Lower leg skin (tissue), 4 donors: Measurements from ENCODE around the gene CFL1. TPM values are rescaled to one million over a fixed set of nuclear protein-coding genes. Genes with fewer than 3 reads are reported as not detected.

Experiments
- DNase-seq, 2 donors: peaks; one replicate each; pipeline ENCODE4 v3.0.0-alpha.2; 2019; ENCODE audit warnings: low spot score in 2 of 2
- H3K4me3 ChIP-seq: fragments of 200-600 bp; sonication (generic); 2 replicates; pipeline ENCODE4 v1.5.1; 2017; ENCODE audit warnings: mild to moderate bottlenecking, low read depth; ENCODE audit not compliant: poor library complexity, severe bottlenecking
- CTCF ChIP-seq, 3 donors: fragments of 450-650 bp; IDR thresholded peaks; one replicate each; pipeline ENCODE4 v1.5.1; 2016; ENCODE audit warnings: antibody characterized with exemption in 3 of 3, mild to moderate bottlenecking in 3 of 3, moderate library complexity in 2 of 3
- POLR2A ChIP-seq, 2 donors: fragments of 450-650 bp; IDR thresholded peaks; one replicate each; pipeline ENCODE4 v1.6.1; 2016 to 2017; ENCODE audit warnings: antibody characterized with exemption in 2 of 2, mild to moderate bottlenecking in 1 of 2, moderate library complexity in 1 of 2
- WGBS, 2 donors: methylation state at CpG; one replicate each; pipeline ENCODE4 v1.1.5; 2018; 5-methylcytosine and 5-hydroxymethylcytosine counted together
- intact Hi-C: fragments of 100-400 bp; cut with DNase I; formaldehyde crosslinking; loops from one replicate; pipeline ENCODE4 v1.15.0; 2023; ENCODE audit warnings: low total_unique reads
- total RNA-seq, 4 donors: library from RNA; depleted of rRNA; stranded (reverse); fragments of >200 nt; gene quantifications; one replicate each; pipeline ENCODE4 v1.1.0, GENCODE V29; 2016

Gene CFL1
- total RNA-seq, 4 donors from 2014 or later = 417 to 706 (median 504) TPM

GRCh38 chr11:65814986-65815565 lies 42.9 kb downstream of the CFL1 start:
- intact Hi-C loops = loop anchor here (5.0 kb wide), 1 partner anchor 108 kb away; no protein-coding TSS in a partner anchor
- 61% methylated on average over 16 of the region's 16 CpGs for WGBS, 2 donors

GRCh38 chr11:65814131-65814985 lies 43.6 kb downstream of the CFL1 start:
- intact Hi-C loops = no loop called here
- no peak overlapping the region for H3K4me3 ChIP-seq
- 48 to 56% methylated on average over 18 of the region's 18 CpGs for WGBS, 2 donors
- TF ChIP-seq POLR2A (IDR thresholded peaks at IDR 0.05) = no peak
- no peak for TF ChIP-seq CTCF (IDR thresholded peaks at IDR 0.05)
- no peak for DNase-seq

More at GRCh38 chr11:65814986-65815565, 42.9 kb downstream of the CFL1 start:
- H3K4me3 ChIP-seq = no peak overlapping the region
- TF ChIP-seq POLR2A (IDR thresholded peaks at IDR 0.05) = no peak
- no peak for TF ChIP-seq CTCF (IDR thresholded peaks at IDR 0.05)
- no peak for DNase-seq

GRCh38 chr11:65811764-65812475 lies 46.1 kb downstream of the CFL1 start:
- TF ChIP-seq POLR2A (IDR thresholded peaks at IDR 0.05) (no peak), CTCF (IDR thresholded peaks at IDR 0.05) (no peak)
- intact Hi-C loops = no loop called here
- H3K4me3 ChIP-seq = no peak overlapping the region
- WGBS, 2 donors = 77% methylated on average over 19 of the region's 19 CpGs
- DNase-seq = no peak

GRCh38 chr11:65810046-65810868 lies 47.7 kb downstream of the CFL1 start:
- WGBS, 2 donors = 69 to 77% methylated on average over 23 of the region's 23 CpGs
- no peak for DNase-seq
- intact Hi-C loops = no loop called here
- TF ChIP-seq CTCF (IDR thresholded peaks at IDR 0.05) (no peak), POLR2A (IDR thresholded peaks at IDR 0.05) (no peak)
- no peak overlapping the region for H3K4me3 ChIP-seq

GRCh38 chr11:65809496-65809895 lies 48.5 kb downstream of the CFL1 start:
- TF ChIP-seq CTCF (IDR thresholded peaks at IDR 0.05) (no peak), POLR2A (IDR thresholded peaks at IDR 0.05) (no peak)
- 75 to 82% methylated on average over 9 of the region's 9 CpGs for WGBS, 2 donors
- no peak overlapping the region for H3K4me3 ChIP-seq
- no peak for DNase-seq
- intact Hi-C loops = no loop called here
